T-helper 2 cell treated with Interferon-gamma antibody and Interleukin-4, amounts not matched to agents 5 μg/mL and 100 μg/mL, for 36 hours (primary cell): ENCODE results near the gene ACSF3.

Experiments used
- DNase-seq: peaks from one replicate; pipeline ENCODE4 v3.0.0; 2021; ENCODE audit warnings: low spot score
- H3K27ac Mint-ChIP-seq: one replicate; pipeline ENCODE4 v1.8.0; 2021; ENCODE audit warnings: mild to moderate bottlenecking, mixed read lengths
- H3K27me3 Mint-ChIP-seq: one replicate; pipeline ENCODE4 v1.8.0; 2021; ENCODE audit warnings: low read depth, mixed read lengths
- H3K36me3 Mint-ChIP-seq: one replicate; pipeline ENCODE4 v1.8.0; 2021; ENCODE audit warnings: low read depth, mixed read lengths
- H3K4me1 Mint-ChIP-seq: one replicate; pipeline ENCODE4 v1.8.0; 2021; ENCODE audit warnings: low read depth, mixed read lengths
- H3K4me3 Mint-ChIP-seq: one replicate; pipeline ENCODE4 v1.8.0; 2022; ENCODE audit warnings: mild to moderate bottlenecking, moderate library complexity, mixed read lengths
- H3K9me3 Mint-ChIP-seq: one replicate; pipeline ENCODE4 v1.8.0; 2021; ENCODE audit warnings: mixed read lengths

ACSF3 gene

DNA sequence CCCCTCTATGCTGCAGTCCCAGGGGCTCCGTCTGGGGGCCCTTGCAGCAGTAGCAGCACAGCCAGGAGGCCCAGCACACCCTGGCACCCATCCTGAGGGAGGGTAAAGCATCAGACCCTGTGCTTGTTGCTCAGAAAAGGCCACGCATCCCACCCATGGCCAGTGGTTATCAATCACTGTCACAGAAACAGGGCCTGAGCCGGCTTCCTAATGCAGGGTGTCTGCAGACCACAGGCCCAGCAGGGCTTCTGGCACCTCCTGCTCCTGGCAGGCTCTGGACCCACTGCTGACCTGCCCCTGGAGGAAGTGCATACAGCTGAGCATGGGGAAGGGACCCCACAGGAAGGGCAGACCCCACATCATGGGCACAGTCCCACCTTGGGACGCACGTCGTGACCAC is 51.0 kb downstream of the ACSF3 start:
- Mint-ChIP-seq H3K27me3 (no peaks in the 10 kb centered on the region), H3K9me3 (peaks cover 10% of the 10 kb centered on the region), H3K36me3 (peaks cover 40% of the 10 kb centered on the region)

DNA sequence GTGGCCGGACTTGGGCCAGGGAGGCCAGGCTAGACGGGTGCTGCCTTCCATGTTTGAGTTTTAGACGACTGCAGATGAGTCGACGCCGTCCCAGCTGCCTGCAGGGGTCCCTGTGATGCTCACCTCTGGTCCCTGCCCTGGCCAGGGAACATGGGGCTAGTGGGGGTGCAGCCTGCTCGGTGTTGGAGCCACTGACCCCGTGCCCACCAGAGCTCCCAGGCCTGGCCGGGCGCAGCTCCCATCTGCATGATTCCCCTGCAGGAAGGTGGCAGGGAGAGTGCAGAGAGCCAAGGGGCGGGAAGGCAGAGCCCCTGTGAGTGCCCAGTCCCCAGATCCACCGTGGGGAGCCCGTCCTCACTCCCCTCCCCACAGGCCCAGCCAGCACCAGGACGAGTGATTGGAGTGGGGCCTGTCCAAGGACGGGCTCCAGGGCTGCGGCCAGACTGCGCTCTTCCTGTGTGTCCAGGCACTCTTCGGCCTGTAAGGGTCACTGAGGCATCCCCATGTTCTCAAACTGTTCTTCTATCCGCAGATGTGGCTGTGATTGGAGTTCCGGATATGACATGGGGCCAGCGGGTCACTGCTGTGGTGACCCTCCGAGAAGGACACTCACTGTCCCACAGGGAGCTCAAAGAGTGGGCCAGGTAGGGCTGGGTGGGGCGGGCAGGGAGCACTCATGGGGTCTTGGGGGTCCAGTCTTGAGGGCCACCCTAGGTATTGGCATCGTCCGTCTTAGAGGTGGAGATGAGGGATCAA is 51.9 kb downstream of the ACSF3 start:
- no peak overlapping the region for H3K4me3 Mint-ChIP-seq
- H3K27me3 Mint-ChIP-seq: no peaks in the 10 kb centered on the region
- H3K4me1 Mint-ChIP-seq: no peaks in the 10 kb centered on the region
- H3K9me3 Mint-ChIP-seq: peaks cover 10% of the 10 kb centered on the region
- no peak for DNase-seq
- H3K27ac Mint-ChIP-seq: no peak overlapping the region
- peaks cover 47% of the 10 kb centered on the region for H3K36me3 Mint-ChIP-seq

More for the DNA sequence above, 51.0 kb downstream of the ACSF3 start:
- DNase-seq: no peak
- H3K4me3 Mint-ChIP-seq: no peak overlapping the region
- H3K27ac Mint-ChIP-seq: no peak overlapping the region
- H3K4me1 Mint-ChIP-seq: no peaks in the 10 kb centered on the region

GRCh38 chr16:89146211-89147005 is 52.8 kb downstream of the ACSF3 start:
- DNase-seq: no peak
- peak overlapping the region; percentile 17 for H3K27ac Mint-ChIP-seq
- peaks cover 10% of the 10 kb centered on the region for H3K9me3 Mint-ChIP-seq
- H3K4me3 Mint-ChIP-seq: no peak overlapping the region
- no peaks in the 10 kb centered on the region for H3K4me1 Mint-ChIP-seq
- H3K27me3 Mint-ChIP-seq: no peaks in the 10 kb centered on the region
- H3K36me3 Mint-ChIP-seq: peaks cover 55% of the 10 kb centered on the region

DNA sequence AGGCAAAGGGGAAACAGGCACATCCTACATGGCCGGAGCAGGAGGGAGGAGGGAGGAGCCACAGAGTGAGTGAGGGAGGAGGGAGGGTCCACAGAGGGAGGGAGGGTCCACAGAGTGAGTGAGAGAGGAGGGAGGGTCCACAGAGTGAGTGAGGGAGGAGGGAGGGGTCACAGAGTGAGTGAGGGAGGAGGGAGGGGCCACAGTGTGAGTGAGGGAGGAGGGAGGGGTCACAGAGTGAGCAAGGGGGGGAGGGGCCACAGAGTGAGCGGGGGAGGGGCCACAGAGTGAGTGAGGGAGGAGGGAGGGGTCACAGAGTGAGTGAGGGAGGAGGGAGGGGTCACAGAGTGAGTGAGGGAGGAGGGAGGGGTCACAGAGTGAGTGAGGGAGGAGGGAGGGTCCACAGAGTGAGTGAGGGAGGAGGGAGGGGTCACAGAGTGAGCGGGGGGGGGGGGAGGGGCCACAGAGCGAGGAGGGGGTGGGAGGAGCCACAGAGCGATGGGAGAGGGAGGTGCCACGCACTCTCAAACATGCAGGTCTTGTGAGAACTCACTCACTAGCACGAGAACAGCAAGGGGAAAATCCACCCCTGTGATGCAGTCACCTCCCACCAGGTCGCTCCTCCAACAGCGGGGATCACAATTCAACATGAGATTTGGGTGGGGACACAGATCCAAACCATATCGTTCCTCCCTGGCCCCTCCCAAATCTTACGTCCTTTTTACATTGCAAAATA is 53.6 kb downstream of the ACSF3 start:
- Mint-ChIP-seq H3K36me3 (peaks cover 57% of the 10 kb centered on the region), H3K4me3 (no peak overlapping the region), H3K4me1 (no peaks in the 10 kb centered on the region), H3K27me3 (no peaks in the 10 kb centered on the region), H3K9me3 (peaks cover 10% of the 10 kb centered on the region), H3K27ac (no peak overlapping the region)
- no peak for DNase-seq

DNA sequence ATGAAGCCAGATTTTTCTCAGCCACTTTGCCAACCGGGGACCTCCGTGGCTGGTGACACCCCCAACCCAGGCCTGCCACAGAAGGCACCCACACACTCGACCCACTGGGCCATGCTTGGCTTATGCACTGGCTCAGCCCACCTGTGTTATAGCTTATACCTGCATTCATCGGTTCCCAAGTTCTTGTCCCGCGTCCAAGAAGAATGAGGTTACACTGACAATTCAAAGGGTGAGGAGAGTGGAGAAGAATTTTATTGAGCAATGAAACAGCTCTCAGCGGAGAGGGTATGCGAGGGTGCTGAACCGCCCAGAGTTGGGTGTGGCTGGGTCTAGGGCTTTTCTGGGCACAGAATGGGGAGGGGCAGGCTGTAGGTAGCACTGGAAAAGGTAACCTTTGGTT is 55.7 kb downstream of the ACSF3 start:
- peaks cover 10% of the 10 kb centered on the region for H3K9me3 Mint-ChIP-seq
- H3K27me3 Mint-ChIP-seq: no peaks in the 10 kb centered on the region
- no peak overlapping the region for H3K27ac Mint-ChIP-seq
- H3K4me1 Mint-ChIP-seq: no peaks in the 10 kb centered on the region
- H3K36me3 Mint-ChIP-seq: peaks cover 53% of the 10 kb centered on the region
- no peak overlapping the region for H3K4me3 Mint-ChIP-seq
- DNase-seq: no peak

- Mint-ChIP-seq H3K9me3 (peaks cover 10% of the 10 kb centered on the region), H3K4me3 (no peak overlapping the region), H3K27me3 (no peaks in the 10 kb centered on the region), H3K4me1 (no peaks in the 10 kb centered on the region), H3K27ac (no peak overlapping the region), H3K36me3 (peaks cover 53% of the 10 kb centered on the region)
- no peak for DNase-seq
Measured at GRCh38 chr16:89150090-89150835, 56.6 kb downstream of the ACSF3 start.

- Mint-ChIP-seq H3K27me3 (no peaks in the 10 kb centered on the region), H3K27ac (peak overlapping the region; percentile 8), H3K4me3 (no peak overlapping the region), H3K4me1 (no peaks in the 10 kb centered on the region), H3K9me3 (peaks cover 10% of the 10 kb centered on the region), H3K36me3 (peaks cover 50% of the 10 kb centered on the region)
- DNase-seq: no peak
Measured at GRCh38 chr16:89150981-89151380, 57.3 kb downstream of the ACSF3 start.

DNA sequence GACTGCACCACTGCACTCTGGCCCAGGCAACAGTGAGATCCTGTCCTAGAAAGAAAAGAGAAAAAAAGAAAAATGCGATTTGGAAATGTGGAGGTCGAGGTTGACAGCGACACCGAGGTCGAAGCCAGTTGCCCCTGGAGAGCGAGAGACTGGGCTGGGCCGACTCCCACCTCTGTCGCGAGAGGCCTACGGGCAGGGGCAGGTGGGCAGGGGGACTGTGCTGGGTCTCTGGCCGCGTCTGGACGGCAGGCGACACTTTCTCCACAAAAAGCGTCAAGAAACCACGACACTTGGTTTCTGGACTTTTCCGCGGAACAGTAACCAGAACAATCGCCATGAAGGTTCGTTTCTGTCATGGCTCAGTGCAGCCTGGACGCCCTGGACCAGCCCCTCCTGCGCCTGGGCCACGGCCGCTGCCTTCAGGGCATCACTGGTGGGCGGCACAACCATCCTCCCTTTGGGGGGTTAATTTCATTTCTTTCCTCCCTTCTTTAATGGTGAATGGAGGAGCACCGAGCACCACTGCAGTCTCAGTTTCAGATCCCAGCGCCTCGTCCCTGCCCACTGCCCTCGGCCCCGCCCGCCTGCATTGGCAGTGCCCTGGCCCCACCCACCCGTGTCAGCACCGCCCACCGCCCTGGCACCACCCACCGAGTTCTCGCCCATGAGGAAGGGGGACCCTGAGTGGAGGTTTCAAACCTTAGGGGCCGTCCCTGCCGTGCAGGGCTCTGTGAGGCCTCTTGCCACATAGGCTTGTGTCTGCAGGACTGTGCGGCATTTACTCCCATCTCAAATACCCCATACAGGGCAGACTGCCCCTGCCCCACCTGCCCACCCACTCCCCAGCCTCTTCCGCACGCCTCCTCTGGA is 59.4 kb downstream of the ACSF3 start:
- H3K36me3 Mint-ChIP-seq: peaks cover 35% of the 10 kb centered on the region
- DNase-seq: no peak
- H3K4me3 Mint-ChIP-seq: no peak overlapping the region
- H3K4me1 Mint-ChIP-seq: no peaks in the 10 kb centered on the region
- H3K27ac Mint-ChIP-seq: no peak overlapping the region
- H3K27me3 Mint-ChIP-seq: no peaks in the 10 kb centered on the region
- peaks cover 16% of the 10 kb centered on the region for H3K9me3 Mint-ChIP-seq

- Mint-ChIP-seq H3K27ac (no peak overlapping the region), H3K27me3 (no peaks in the 10 kb centered on the region), H3K4me1 (no peaks in the 10 kb centered on the region), H3K36me3 (peaks cover 27% of the 10 kb centered on the region), H3K4me3 (no peak overlapping the region), H3K9me3 (peaks cover 17% of the 10 kb centered on the region)
- DNase-seq: no peak
Measured at GRCh38 chr16:89153848-89154271, 60.2 kb downstream of the ACSF3 start.

DNA sequence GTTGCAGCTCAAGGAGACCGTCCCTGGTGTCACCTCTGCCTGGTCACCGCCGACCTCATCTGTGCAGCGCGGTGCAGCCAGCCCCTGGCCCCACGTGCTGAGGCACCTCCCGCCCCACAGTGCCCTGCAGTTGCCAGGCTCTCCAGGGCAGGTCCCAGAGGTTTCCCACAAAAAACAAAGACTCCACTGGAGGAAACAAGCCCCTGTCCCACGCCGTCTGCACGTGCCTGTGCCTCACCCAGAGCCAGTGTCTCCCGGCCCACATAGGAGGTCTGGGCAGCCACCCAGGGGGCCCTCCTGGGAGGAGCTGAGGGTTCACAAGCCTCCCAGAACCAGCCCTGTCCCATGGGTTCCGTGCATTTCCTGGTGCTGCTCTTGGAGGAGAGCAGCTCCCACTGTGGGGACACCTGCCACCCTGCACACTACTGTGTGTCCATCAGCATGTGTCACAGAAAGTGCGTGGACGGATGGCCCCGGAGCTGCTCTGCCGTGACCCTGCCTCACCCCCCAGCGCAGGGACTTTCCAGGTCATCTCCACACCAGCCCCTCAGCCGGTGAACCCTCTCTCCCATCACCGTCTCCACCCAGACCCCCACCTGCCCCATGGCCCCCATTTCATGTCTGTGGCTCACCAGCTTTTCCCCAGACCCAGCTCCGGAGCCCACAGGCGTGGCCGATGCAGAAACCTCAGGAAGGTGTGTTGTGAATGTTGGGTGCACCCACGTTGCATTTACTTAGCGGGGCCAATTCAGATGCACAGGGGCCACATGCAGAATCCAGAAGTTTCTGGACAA is 60.9 kb downstream of the ACSF3 start:
- Mint-ChIP-seq H3K4me1 (no peaks in the 10 kb centered on the region), H3K27me3 (no peaks in the 10 kb centered on the region), H3K36me3 (peaks cover 20% of the 10 kb centered on the region), H3K27ac (no peak overlapping the region), H3K9me3 (peaks cover 10% of the 10 kb centered on the region), H3K4me3 (no peak overlapping the region)
- no peak for DNase-seq

DNA sequence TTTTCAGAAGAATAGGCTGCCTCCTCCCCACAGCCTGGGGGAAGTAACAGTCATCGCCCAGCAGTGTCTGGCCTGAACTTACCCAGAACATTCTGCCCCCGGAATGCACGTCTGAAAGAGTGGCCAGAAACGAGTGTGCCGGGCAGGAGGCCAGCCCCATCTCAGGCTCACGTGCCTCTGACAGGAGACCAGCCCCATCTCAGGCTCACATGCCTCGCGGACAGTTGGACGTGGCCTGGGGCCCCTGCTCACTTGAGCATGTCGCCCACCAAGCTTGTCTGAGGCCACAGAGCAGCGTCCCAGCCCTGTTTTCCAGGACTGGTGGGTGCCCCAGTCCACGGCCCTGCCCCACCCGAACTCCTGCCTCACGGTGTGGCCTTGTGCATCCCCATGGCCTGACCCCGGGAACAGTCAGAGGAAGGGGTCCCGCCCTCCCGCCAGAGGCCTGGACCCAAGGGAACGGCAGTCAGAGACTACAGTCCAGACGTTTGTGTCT is 61.6 kb downstream of the ACSF3 start:
- DNase-seq: no peak
- H3K9me3 Mint-ChIP-seq: peaks cover 9% of the 10 kb centered on the region
- peaks cover 14% of the 10 kb centered on the region for H3K36me3 Mint-ChIP-seq
- H3K4me1 Mint-ChIP-seq: no peaks in the 10 kb centered on the region
- no peak overlapping the region for H3K4me3 Mint-ChIP-seq
- H3K27ac Mint-ChIP-seq: no peak overlapping the region
- H3K27me3 Mint-ChIP-seq: no peaks in the 10 kb centered on the region
